Measurements from ENCODE around the gene RALGAPB. TPM values are rescaled to one million over a fixed set of nuclear protein-coding genes. Genes with fewer than 3 reads are reported as not detected.

RALGAPB gene
- total RNA-seq, 2 experiments from 2014 or later = 30.4 to 31.9 TPM

- CTCF ChIA-PET = no interaction called here
- no peak overlapping the region for H3K27ac Mint-ChIP-seq
These were observed 63.7 kb downstream of the RALGAPB start for GRCh38 chr20:38536310-38536709.

GRCh38 chr20:38537176-38537575, 64.5 kb downstream of the RALGAPB start:
- H3K9me3 ChIP-seq (ENCODE audit: control insufficient read depth in 1 of 2, insufficient read depth in 1 of 2, low read length in 2 of 2) = no peaks in the 10 kb centered on the region
- Mint-ChIP-seq H3K36me3 (ENCODE audit: low read depth) (peaks cover 93% of the 10 kb centered on the region), H3K4me3 (no peak overlapping the region), H3K27ac (no peak overlapping the region), H3K4me1 (ENCODE audit: low read depth) (peaks cover 4% of the 10 kb centered on the region), H3K9me3 (no peaks in the 10 kb centered on the region), H3K27me3 (no peaks in the 10 kb centered on the region)
- no peaks in the 10 kb centered on the region for H3K4me1 ChIP-seq (ENCODE audit: insufficient read depth, low read length)
- no peak for DNase-seq
- no peak overlapping the region for H3K27ac ChIP-seq (ENCODE audit: low read depth in 1 of 2, low read length in 2 of 2)
- ChIA-PET CTCF (no interaction called here), POLR2A (no interaction called here)
- no peak for ATAC-seq (ENCODE audit: poor library complexity)
- TF ChIP-seq CTCF (IDR thresholded peaks at IDR 0.05) = no peak
- no peaks in the 10 kb centered on the region for H3K27me3 ChIP-seq (ENCODE audit: control insufficient read depth in 1 of 2, insufficient read depth in 2 of 2, low read length in 2 of 2)
- peaks cover 94% of the 10 kb centered on the region for H3K36me3 ChIP-seq (ENCODE audit: insufficient read depth, low read length)
- H3K4me3 ChIP-seq (ENCODE audit: low read length) = no peak overlapping the region
- intact Hi-C loops (cut with DNase I, micrococcal nuclease) = no loop called here

More at GRCh38 chr20:38536310-38536709, 63.7 kb downstream of the RALGAPB start:
- Mint-ChIP-seq H3K9me3 (no peaks in the 10 kb centered on the region), H3K36me3 (ENCODE audit: low read depth) (peaks cover 93% of the 10 kb centered on the region), H3K27me3 (no peaks in the 10 kb centered on the region), H3K4me1 (ENCODE audit: low read depth) (peaks cover 4% of the 10 kb centered on the region), H3K4me3 (no peak overlapping the region)
- H3K27me3 ChIP-seq (ENCODE audit: control insufficient read depth in 1 of 2, insufficient read depth in 2 of 2, low read length in 2 of 2) = no peaks in the 10 kb centered on the region
- no peaks in the 10 kb centered on the region for H3K4me1 ChIP-seq (ENCODE audit: insufficient read depth, low read length)
- no peak for TF ChIP-seq CTCF (IDR thresholded peaks at IDR 0.05)
- H3K36me3 ChIP-seq (ENCODE audit: insufficient read depth, low read length) = peaks cover 92% of the 10 kb centered on the region
- no peak overlapping the region for H3K27ac ChIP-seq (ENCODE audit: low read depth in 1 of 2, low read length in 2 of 2)
- no peak for DNase-seq
- POLR2A ChIA-PET = no interaction called here
- H3K4me3 ChIP-seq (ENCODE audit: low read length) = no peak overlapping the region
- intact Hi-C loops (cut with DNase I, micrococcal nuclease) = no loop called here
- no peaks in the 10 kb centered on the region for H3K9me3 ChIP-seq (ENCODE audit: control insufficient read depth in 1 of 2, insufficient read depth in 1 of 2, low read length in 2 of 2)
- no peak for ATAC-seq (ENCODE audit: poor library complexity)

GRCh38 chr20:38538789-38539188, 66.1 kb downstream of the RALGAPB start:
- no peak for ATAC-seq (ENCODE audit: poor library complexity)
- Histone ChIP-seq H3K36me3 (ENCODE audit: insufficient read depth, low read length) (peaks cover 95% of the 10 kb centered on the region), H3K27ac (ENCODE audit: low read depth in 1 of 2, low read length in 2 of 2) (no peak overlapping the region), H3K9me3 (ENCODE audit: control insufficient read depth in 1 of 2, insufficient read depth in 1 of 2, low read length in 2 of 2) (no peaks in the 10 kb centered on the region), H3K27me3 (ENCODE audit: control insufficient read depth in 1 of 2, insufficient read depth in 2 of 2, low read length in 2 of 2) (no peaks in the 10 kb centered on the region), H3K4me1 (ENCODE audit: insufficient read depth, low read length) (no peaks in the 10 kb centered on the region), H3K4me3 (ENCODE audit: low read length) (no peak overlapping the region)
- Mint-ChIP-seq H3K36me3 (ENCODE audit: low read depth) (peaks cover 96% of the 10 kb centered on the region), H3K27me3 (no peaks in the 10 kb centered on the region), H3K4me3 (no peak overlapping the region), H3K4me1 (ENCODE audit: low read depth) (no peaks in the 10 kb centered on the region), H3K9me3 (no peaks in the 10 kb centered on the region), H3K27ac (no peak overlapping the region)
- no peak for TF ChIP-seq CTCF (IDR thresholded peaks at IDR 0.05)
- ChIA-PET CTCF (interaction anchor here (0.8 kb wide), 1 partner anchor 9 kb away, joined by 4 read pairs; no protein-coding TSS in a partner anchor), POLR2A (no interaction called here)
- no peak for DNase-seq
- intact Hi-C loops (cut with DNase I, micrococcal nuclease) = no loop called here

Data from CD4-positive, alpha-beta T cell (primary cell).